Central memory CD4-positive, alpha-beta T cell (primary cell): ENCODE results near the gene UFM1.
"Not testable (repeated sequence)": the region's sequence is repeated elsewhere in the genome, so short reads cannot be mapped to it uniquely, and the experiment has no call there.

Experiments
- DNase-seq: peaks from one replicate; pipeline ENCODE4 v3.0.0; 2022
- total RNA-seq, 3 experiments: gene quantifications; one replicate each; lab custom pipeline; 2026; lab: John Stamatoyannopoulos, UW

The UFM1 gene
- 94.2 to 239 (median 137) reads per million in 3 experiments for total RNA-seq

DNA sequence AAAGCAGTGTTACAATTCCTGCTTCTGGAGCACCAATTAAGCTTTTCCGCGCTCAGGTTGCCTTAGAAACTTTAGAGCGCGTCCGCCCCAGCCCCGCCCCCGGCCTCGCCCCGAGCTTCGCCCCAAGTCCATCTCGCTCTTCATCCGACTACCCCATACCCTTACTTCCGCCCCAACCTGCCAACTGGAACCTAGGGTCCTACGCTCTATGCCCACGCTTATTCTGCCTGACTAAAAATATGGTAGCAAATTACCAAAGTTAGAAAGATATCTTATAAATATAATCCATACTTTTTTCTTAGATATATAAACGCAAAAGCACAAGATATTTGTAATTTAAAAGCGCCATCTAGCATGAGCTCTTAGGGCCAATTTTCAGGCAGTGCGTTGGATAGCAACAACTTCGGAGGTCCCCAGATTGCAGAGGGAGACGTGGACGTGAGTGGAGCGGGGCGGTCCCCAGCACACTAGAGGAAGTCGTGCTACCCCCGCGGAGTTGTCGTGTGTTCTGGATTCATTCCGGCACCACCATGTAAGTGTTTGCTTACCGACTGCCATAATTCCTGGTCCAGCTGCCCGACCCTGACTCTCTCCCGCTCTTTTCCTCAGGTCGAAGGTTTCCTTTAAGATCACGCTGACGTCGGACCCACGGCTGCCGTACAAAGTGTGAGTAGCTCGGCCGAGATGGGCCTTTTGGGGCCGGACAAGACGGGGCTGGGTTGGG, at the start of gene UFM1:
TSS of gene UFM1 (plus strand) at position 462 of the 724 bp plus-strand sequence. CDS start at position 531, 69 bp downstream.
- DNase-seq: peak; percentile 90

DNA sequence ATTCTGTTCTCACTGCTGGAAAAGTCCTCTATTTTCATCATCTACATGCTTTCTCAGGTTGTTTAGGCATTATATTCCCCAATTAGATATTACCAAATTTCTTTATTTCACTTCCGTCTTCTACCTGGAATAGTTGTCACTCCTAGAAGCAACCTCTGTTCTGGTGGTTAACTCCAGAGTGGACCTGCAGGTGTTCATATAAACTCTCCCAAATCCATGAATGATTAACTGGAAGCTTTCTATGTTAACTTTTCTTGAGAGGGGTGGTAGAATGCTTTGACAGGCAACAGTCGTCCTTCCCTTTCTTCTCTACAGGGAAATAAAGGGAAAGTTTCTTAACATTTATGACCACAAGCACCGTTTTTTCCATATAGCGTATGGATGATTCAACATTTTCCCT, 48.4 kb upstream of the UFM1 start:
- no peak for DNase-seq

DNA sequence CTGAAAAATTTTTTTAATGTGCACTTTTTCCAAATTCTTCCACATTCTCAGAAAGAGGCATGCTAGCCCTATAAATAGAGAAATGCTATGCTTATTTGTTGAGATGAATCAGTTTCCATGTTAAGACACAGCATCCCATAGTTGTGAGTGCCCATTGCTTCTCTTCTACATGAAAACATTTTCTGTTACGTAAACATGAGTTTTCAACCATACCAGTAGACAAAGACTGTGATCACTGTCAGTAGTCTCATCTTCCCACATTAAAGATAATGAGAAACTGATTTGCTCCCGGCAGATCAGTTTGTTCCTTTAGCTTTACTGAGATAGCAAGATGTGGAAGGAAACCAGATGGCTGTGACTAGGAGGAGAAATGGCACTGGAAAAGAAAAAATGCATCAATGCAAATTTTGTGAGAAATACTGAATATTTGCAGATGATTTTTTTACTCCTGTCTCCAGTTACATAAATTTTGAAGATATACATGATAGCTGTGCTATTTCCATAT, 45.8 kb upstream of the UFM1 start:
- DNase-seq: no peak

DNA sequence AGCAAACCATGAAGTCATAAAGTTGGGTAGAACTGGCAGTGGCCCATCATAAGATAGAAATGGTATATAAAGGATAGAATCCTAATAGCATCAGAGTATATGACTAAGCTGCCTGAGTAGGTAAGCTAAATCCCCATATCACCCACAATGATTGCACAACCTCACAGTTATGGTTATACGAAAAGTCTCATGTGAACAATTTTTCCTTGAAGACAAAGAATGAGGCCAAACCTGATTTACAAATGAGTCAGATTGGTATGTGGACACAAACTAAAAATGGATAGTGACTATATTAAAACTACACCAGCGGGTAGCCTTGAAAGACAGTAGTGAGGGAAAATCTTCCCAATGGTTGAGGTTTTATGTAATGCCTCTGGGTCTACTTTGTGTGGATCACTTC, 40.9 kb upstream of the UFM1 start:
- no peak for DNase-seq

DNA sequence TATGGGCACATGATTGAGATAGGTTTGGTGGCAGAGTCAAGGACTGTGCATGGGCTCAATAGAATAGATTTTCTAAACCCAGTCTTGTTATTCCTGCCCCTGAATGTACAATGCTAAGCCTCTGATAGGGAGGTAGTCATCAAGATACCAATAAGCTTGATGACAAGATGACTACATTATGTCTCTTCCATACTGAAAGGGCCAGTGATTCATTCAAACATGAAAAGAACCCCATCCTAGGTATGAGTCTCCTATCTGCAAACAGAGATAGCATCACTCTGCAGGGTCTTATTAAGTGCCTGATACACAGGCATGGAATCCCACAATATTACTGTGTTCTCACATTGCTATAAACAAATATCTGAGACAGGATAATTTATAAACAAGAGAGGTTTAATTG, 40.3 kb upstream of the UFM1 start:
- DNase-seq: no peak

DNA sequence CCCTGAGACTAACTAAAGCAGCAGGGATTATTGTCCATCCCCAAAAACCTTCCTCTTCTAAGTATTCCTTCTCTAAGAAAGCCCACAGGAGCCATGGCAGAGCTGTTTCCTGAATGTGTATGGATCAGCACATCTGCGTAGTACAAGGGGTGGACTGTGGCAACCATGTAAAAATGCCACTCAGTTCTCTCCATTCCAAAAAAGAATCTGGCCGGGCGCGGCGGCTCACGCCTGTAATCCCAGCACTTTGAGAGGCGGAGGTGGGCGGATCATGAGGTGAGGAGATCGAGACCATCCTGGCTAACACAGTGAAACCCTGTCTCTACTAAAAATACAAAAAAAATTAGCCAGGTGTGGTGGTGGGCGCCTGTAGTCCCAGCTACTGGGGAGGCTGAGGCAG, 38.5 kb upstream of the UFM1 start:
- not testable (repeated sequence) for DNase-seq

DNA sequence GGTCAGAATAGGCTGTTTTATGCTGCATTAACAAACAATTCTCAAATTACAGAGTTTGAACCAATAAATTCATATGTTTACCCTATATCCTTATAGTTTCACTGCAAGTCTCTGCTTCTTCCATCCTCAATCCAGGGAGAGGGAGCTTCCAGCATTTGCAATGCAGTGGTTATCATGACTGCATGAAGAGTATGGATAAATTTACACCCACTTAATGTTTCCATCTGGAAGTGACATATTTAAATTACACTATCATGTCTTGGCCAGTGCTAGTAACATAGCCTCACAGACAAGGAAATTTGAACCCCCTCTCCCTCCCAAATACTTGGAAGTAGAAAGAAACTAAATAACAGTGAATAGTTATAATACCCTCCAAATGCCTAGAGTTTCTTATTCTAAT, 33.5 kb upstream of the UFM1 start:
- no peak for DNase-seq

DNA sequence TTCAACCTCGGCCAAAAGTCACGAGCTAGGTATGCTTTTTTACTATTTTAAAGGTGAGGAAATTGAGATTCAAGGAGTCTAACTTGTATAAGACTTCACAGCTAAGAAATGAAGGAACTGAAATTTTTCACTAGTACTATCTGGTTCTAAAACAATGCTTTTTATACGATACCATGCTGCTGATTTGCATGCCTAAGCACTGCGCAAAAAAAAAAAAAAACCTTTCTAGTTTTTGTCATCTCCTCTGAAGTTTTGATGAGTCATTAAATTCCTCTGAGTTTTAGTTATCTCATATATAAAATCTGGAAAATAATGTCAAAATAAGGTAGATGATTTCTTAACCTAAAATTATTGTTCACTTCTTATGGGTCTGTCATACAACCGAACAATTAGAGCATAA, 28.0 kb upstream of the UFM1 start:
- no peak for DNase-seq

DNA sequence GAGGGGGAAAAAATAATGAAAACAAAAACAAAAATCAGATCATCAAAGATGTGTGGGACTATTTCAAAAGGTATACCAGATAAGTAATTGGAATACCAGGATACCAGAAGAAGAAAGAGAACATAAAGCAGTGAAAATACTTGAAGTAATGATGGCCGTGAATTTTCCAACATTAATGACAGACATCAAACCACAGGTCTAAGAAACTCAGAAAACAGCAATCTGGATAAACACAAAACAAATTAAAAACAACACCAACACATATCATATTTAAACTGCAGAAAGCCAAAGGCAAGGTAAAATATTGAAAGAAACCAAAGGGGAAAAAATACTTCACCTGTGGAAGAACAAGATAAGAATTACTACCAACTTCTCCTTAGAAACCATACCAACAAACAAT, 24.2 kb upstream of the UFM1 start:
- DNase-seq: no peak

DNA sequence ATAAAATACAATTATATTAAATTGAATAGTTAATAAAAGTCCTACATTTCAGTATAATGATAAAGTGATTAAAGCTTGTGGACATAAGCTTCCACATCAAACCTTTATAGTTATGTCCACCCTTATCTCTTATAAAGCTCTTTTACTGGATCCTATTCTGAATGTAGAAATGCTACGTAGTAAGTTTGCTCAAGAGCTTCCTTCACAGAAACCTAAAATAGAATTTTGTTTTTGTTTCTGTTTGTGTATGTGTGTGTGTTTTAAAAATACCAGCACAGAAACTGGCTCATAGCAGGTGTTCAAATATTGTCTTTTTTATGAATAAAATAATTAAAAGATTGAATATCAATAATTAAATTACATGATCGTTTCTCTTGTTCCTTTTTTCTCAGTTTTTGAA, 21.0 kb upstream of the UFM1 start:
- no peak for DNase-seq

DNA sequence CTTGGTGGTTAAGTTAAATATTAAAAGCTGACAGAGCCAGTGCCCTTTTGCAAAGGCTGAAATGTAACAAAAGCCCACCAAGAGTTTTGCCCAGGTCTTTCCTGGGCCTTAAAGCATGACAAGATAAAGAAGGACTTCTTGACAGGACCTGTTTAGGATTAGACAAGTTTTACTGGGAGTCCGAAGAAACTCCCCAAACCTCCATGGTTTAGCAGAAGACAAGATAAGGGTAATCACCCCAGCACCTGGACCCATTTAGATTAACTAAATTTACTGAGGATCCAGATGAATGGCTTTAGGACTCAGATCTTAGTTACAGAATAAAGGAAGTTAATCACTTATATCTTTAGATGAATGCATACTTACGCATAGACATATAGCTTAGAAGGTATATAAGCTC, 14.8 kb upstream of the UFM1 start:
- no peak for DNase-seq

DNA sequence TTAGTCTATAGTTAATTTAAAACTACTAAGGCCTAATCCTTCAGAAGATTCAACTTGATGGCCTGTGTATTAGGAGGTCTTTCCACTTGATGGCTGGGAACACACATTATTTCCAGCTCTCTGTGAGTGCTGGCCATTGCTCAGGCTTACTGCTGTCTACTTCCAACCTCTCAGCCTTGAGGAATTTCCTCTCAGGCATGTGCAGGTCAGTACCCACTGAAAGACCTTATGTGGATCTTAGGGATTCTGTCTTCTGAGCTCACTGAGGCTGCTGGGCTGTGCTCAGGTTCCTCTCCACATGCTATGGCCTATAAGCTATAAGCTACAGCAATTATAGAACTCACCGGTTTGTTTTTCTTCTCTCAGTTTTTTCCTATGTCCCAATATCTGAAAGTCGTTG, 11.6 kb upstream of the UFM1 start:
- DNase-seq: no peak

DNA sequence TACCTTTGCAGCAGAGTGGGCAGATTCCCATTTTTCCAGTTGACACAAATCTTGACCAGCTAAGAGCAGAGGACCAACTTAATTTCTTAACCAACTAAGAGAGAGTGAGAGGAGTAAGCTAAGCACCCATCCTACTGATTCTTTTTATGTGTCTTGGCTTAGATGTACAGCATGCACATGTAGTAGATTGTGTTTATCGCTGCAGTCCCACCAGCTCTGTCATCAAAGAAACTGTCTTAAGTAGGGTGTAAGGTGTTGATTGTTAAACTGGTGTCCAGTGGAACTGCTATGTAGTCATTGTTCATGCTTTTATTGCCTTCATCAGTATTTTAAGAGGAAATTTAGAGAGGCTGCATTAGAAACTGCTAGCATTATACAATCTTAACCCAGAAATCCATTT, 9.0 kb upstream of the UFM1 start:
- DNase-seq: no peak

DNA sequence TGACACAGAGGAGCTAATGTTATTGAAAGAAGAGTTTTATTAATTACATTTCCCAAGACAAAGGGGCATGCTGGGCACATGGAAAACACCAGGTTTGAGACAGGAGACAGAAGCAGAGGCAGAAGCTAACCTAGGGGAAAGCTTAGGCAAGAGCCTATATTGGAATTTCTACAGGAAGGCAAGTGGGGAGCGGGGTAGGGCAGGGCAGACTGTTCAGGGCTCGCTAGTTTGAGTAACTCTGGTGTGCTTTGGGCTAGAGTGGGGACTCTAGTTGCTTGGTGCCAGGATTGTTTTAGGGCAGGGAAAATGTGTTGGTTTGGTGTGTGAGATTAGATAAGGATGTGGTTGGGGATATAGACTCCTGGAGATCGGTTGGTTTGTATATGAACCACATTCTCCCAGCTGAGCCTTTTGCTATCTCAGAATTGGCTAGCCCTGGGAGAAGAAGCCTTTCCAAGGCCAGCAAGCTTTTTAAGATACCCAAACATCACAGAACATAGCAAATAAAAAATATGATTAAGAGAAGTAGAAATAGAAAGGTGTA, 8.4 kb upstream of the UFM1 start:
- DNase-seq: no peak

DNA sequence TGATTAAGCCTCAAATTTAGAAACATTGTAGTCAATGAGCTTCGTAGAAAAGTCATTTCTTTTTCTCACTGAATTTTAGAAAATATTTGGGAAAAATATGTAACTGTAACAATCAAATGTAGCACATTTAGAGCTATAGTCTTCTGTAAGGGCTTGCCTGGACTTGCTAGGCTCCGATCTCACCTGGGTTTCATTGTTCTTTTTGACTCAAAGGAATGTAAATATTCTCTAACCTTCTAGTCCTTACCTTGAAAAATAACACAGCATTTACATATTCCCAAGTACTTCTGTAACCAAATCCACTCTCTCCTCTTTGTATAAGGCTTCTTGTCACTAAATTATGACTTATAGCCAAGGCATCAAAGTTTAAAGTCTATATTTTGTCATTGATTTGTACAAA, 2.9 kb upstream of the UFM1 start:
- DNase-seq: no peak

DNA sequence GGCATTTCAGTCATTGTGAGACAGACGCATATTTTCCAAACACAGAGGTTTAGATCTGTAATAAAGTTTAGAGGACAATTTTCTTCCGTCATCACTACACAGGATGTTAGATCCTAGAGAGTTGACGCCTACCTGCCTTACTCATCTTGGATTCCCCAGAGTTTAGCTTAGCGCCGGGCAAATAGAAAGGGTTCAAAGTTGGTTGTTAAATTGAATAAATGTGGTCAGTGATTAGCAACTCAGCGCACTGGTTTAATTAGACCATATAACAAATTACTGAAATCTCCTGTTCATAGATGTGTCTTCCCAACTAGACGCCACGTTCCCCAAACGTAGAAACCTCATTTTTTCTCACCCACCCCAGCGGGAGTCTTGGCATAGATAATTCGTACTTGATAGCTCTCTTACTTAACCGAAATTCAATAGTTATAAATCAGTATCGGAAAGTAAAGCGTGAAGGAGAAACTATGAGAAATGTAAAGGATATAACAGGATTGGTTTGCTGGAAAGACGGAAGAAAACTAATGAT, 726 bp upstream of the UFM1 start:
- no peak for DNase-seq

DNA sequence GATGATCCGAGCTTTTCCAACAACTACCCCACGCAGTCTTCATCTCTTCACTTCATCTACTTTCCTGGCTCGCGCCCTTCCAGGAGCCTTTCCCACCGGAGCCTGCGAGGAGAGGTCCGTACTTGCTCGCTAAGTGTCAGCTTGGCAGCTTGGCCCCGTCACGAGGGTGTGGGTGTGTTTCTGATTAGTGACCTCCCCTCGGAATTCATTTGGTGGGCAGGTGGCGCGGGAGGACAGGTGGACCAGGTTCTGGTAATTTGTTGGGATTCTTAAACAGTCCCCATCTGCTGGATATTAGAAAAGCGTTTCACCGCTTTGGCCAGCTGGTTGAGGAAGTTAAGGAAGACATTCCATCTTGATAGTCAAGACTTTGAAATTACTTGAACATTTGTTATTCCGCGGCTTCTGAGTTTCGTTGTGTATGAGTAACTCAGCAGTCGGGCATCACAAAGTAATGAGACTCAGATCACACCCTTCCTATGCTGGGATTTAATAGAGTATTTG, 515 bp downstream of the UFM1 start:
- DNase-seq: no peak

DNA sequence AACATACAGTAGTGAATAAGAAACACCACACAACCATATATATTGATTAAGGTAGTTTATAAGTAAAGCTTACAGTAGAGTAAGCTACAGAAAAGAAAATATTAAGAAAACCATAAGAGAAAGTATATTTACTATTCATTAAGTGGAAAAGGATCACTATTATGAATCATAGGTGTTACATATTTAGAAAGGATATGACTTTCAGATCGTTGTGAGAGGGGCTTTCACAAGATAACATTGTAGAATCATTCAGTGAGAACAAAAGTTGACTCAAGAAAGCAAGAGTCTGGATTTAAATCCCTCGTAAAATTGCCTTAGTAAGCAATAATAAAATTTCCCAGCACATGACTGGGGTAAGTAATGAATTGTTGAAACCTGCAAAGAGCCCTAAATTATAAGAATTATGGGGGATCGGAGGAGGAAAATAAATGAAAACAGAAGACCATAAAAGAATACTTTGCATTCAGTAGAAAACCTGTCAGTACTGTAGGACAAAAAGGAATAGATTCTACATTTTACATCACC, 6.0 kb downstream of the UFM1 start:
- no peak for DNase-seq

DNA sequence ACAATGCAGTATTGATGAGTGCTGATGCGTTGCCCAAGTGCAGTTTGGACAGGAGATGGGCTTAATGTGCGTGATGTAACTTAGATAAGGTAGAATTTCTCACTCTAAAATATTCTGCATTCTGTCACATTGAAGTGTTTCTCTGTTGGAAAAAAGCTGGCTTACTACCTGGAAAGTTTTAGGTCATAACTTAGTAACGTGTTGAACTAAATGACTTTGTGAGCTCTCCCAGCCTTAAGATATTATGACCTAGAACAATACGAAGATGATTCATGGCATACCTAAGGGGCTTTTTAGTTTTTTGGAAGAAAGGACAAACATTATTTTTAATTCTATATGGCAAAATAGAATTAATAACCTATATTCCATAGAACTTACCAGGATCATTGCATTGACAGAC, 9.0 kb downstream of the UFM1 start:
- DNase-seq: no peak

DNA sequence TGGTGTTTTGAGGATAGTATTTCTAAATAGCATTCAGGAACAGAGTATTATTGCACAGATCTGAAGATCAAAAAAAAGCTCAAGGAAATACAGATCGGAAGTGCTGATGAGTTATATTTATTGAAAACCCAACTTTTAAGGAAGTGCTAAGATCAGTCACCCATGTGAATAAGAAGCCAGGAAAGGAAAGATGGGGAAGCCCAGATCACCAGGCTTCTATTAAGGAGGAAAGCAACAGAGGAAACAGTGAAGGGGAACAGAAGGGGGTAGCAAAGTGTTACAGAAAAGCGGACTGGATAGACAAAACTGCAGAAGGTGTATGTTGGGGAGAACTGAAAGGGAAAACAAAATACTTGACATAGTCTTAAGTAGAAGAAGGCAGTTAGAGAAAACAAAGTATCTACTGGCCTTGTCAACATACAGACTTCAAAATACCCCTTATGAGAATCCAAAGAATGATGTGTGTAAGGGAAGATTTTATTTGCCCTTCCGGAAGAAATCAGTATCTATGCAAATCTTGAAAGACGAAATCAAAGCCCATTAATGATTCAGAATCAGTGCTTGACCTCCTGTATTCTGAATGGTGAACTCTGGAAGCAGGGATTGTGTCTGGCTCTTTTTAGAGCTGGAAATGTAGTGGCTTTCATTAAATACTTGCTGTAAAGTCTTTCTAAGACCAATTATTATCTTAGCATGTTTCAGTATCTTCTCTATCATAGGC, 12.1 kb downstream of the UFM1 start:
- no peak for DNase-seq

DNA sequence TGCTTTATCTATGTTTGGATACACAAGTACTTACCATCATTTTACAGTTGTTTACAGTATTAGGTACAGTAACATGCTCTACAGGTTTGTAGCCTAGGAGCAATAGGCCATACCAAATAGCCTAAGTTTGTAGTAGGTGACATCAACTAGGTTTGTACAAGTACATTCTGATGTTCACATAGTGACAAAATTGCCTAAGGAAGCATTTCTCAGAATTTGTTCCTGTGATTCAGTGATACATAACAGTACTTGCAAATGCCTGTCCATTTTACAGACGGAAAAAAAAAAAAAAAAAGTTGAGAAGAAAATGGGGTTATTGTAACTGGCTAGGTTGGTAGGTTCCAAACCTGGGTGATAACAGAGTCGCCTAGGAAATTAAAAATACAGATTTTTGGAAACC, 13.6 kb downstream of the UFM1 start:
- no peak for DNase-seq

DNA sequence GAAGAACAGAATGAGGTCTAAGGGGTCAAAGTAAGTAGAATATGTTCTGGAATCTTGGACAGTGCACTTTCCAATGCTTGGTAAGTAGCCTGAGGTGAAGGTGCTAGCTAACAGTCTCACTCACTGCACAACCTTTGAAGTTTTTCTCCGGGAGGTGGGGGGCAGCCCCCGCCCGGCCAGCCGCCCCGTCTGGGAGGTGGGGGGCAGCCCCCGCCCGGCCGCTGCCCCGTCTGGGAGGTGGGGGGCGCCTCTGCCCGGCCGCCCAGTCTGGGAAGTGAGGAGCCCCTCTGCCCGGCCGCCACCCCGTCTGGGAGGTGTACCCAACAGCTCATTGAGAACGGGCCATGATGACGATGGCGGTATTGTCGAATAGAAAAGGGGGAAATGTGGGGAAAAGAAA, 14.1 kb downstream of the UFM1 start:
- DNase-seq: not testable (repeated sequence)

DNA sequence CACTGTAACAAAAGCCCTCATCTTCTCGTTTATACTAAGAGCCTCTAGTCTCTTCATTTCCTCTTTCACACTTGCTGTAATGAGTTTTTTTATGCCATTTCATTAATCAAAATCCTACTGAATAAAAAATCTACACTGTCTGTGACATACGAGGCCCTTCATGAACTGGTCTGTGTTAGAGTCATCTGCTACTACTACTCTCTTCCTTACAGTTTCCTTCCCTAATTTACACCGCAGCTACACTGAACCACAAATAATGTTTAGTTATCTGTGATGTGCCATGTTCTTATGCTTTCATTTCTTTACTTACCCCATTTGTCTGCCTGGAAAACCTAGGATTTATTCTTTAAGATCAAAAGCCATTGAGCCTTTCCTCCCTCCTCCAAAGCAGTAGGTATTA, 16.0 kb downstream of the UFM1 start:
- no peak for DNase-seq
